ENCODE measurements around the gene SUB1.

- no peak for TF ChIP-seq POLR2A (IDR thresholded peaks at IDR 0.05; ENCODE audit: extremely low read depth, insufficient read length)
- TF ChIP-seq, protein P1, sequence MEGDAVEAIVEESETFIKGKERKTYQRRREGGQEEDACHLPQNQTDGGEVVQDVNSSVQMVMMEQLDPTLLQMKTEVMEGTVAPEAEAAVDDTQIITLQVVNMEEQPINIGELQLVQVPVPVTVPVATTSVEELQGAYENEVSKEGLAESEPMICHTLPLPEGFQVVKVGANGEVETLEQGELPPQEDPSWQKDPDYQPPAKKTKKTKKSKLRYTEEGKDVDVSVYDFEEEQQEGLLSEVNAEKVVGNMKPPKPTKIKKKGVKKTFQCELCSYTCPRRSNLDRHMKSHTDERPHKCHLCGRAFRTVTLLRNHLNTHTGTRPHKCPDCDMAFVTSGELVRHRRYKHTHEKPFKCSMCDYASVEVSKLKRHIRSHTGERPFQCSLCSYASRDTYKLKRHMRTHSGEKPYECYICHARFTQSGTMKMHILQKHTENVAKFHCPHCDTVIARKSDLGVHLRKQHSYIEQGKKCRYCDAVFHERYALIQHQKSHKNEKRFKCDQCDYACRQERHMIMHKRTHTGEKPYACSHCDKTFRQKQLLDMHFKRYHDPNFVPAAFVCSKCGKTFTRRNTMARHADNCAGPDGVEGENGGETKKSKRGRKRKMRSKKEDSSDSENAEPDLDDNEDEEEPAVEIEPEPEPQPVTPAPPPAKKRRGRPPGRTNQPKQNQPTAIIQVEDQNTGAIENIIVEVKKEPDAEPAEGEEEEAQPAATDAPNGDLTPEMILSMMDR (IDR thresholded peaks at IDR 0.05; ENCODE audit: low read depth, low read length): no peak
- TF ChIP-seq MAX (IDR thresholded peaks at IDR 0.05; ENCODE audit: low read depth, low read length): no peak
- no peak for TF ChIP-seq MYC (IDR thresholded peaks at IDR 0.05; ENCODE audit: low read depth, low read length)
Observed at GRCh38 chr5:32595118-32595517, 9.8 kb downstream of the SUB1 start.
